B cell (primary cell): ENCODE measurements around the gene PCOLCE2.

ENCODE experiments used
- CTCF ChIP-seq: fragments of 200-600 bp; IDR thresholded peaks from one replicate; pipeline ENCODE4 v1.8.0; 2022; ENCODE audit warnings: antibody characterized with exemption, mild to moderate bottlenecking
- EZH2 ChIP-seq: IDR thresholded peaks from 2 replicates; pipeline ENCODE4 v1.6.1; 2012; ENCODE audit warnings: borderline replicate concordance, low read depth, mild to moderate bottlenecking, moderate library complexity, low read length; ENCODE audit not compliant: insufficient read depth, poor library complexity, severe bottlenecking

- TF ChIP-seq CTCF, result no peak
- TF ChIP-seq EZH2, result no peak
Observed at GRCh38 chr3:142889212-142890014, 530 bp upstream of the PCOLCE2 start.
